GM23338 (cell line): Measurements from ENCODE around the gene OXCT2. TPM values are rescaled to one million over a fixed set of nuclear protein-coding genes. Genes with fewer than 3 reads are reported as not detected.
"Not testable (repeated sequence)": the region's sequence is repeated elsewhere in the genome, so short reads cannot be mapped to it uniquely, and the experiment has no call there.

Source experiments
- ATAC-seq: fragments of 200-7000 bp; cut with Tn5 transposase; 3 replicates; pipeline ENCODE4 v1.9.1; 2020
- DNase-seq: peaks from one replicate; pipeline ENCODE4 v3.0.0-alpha.2; 2015; ENCODE audit warnings: low spot score
- H2AFZ ChIP-seq: fragments of 200-600 bp; sonication (generic); 2 replicates; pipeline ENCODE4 v1.8.0; 2016; ENCODE audit warnings: antibody characterized with exemption, mild to moderate bottlenecking, moderate library complexity
- H3F3A ChIP-seq: fragments of 200-600 bp; sonication (generic); replicated peaks from 2 replicates; pipeline ENCODE4 v1.8.0; 2017; ENCODE audit warnings: antibody characterized with exemption, mixed run types, low read depth
- H3K27ac ChIP-seq: fragments of 200-600 bp; sonication (generic); 2 replicates; pipeline ENCODE4 v1.6.1; 2016; ENCODE audit warnings: low read depth
- H3K27me3 ChIP-seq: fragments of 200-600 bp; sonication (generic); 2 replicates; pipeline ENCODE4 v1.8.0; 2016; ENCODE audit warnings: mild to moderate bottlenecking, mixed run types, moderate library complexity; ENCODE audit not compliant: insufficient read depth
- H3K36me3 ChIP-seq: fragments of 200-600 bp; sonication (generic); 2 replicates; pipeline ENCODE4 v1.8.0; 2016; ENCODE audit warnings: mild to moderate bottlenecking; ENCODE audit not compliant: insufficient read depth
- H3K4me1 ChIP-seq: fragments of 200-600 bp; sonication (generic); 2 replicates; pipeline ENCODE4 v1.8.0; 2016; ENCODE audit warnings: mild to moderate bottlenecking, moderate library complexity; ENCODE audit not compliant: insufficient read depth
- H3K4me2 ChIP-seq: fragments of 200-600 bp; sonication (generic); 2 replicates; pipeline ENCODE4 v1.7.1; 2017; ENCODE audit warnings: mixed run types
- H3K4me3 ChIP-seq: fragments of 200-600 bp; sonication (generic); 2 replicates; pipeline ENCODE4 v1.6.1; 2016; ENCODE audit warnings: mixed run types
- H3K79me2 ChIP-seq: fragments of 200-600 bp; sonication (generic); replicated peaks from 2 replicates; pipeline ENCODE4 v1.8.0; 2017; ENCODE audit warnings: mild to moderate bottlenecking; ENCODE audit not compliant: insufficient read depth
- H3K9me2 ChIP-seq: fragments of 200-600 bp; sonication (generic); 2 replicates; pipeline ENCODE4 v1.8.0; 2017; ENCODE audit not compliant: insufficient read depth
- H4K20me1 ChIP-seq: fragments of 200-600 bp; sonication (generic); replicated peaks from 2 replicates; pipeline ENCODE4 v1.8.0; 2017; ENCODE audit warnings: mild to moderate bottlenecking; ENCODE audit not compliant: insufficient read depth
- H3K27ac Mint-ChIP-seq: 2 replicates; pipeline ENCODE4 v1.8.0; 2020; ENCODE audit warnings: inconsistent platforms, mild to moderate bottlenecking, moderate library complexity, mixed read lengths
- H3K27me3 Mint-ChIP-seq: 3 replicates; pipeline ENCODE4 v1.8.0; 2022; ENCODE audit warnings: low read depth, mild to moderate bottlenecking, moderate library complexity, mixed read lengths, inconsistent platforms; ENCODE audit not compliant: insufficient read depth, poor library complexity
- H3K36me3 Mint-ChIP-seq: 3 replicates; pipeline ENCODE4 v1.8.0; 2021; ENCODE audit warnings: low read depth, mild to moderate bottlenecking, inconsistent platforms, moderate library complexity, mixed read lengths
- H3K4me1 Mint-ChIP-seq: 3 replicates; pipeline ENCODE4 v1.8.0; 2020; ENCODE audit warnings: mild to moderate bottlenecking, inconsistent platforms, mixed read lengths
- H3K4me3 Mint-ChIP-seq: 3 replicates; pipeline ENCODE4 v1.8.0; 2021; ENCODE audit warnings: moderate library complexity, mild to moderate bottlenecking, inconsistent platforms, mixed read lengths
- H3K9me3 Mint-ChIP-seq: 3 replicates; pipeline ENCODE4 v1.8.0; 2020; ENCODE audit warnings: moderate library complexity, mild to moderate bottlenecking, inconsistent platforms, mixed read lengths
- POLR2AphosphoS5 ChIP-seq: IDR thresholded peaks from 2 replicates; pipeline ENCODE4 v1.6.1; 2016; ENCODE audit warnings: antibody characterized with exemption, low read depth
- ZNF114 ChIP-seq: fragments of 250-450 bp; sonication (Bioruptor Pico); IDR thresholded peaks from 2 replicates; pipeline ENCODE4 v1.5.0; 2020; ENCODE audit warnings: mild to moderate bottlenecking, moderate library complexity
- polyA plus RNA-seq: library from polyadenylated mRNA; unstranded; fragments of >200 nt; fragmentation: Nextera tagmentation; extraction: Ambion mirVana; gene quantifications from 2 replicates; pipeline ENCODE4 v1.2.1, GENCODE V29; 2016
- total RNA-seq: library from RNA; depleted of rRNA; stranded (reverse); fragments of >200 nt; shearing (Covaris generic); gene quantifications from 2 replicates; pipeline ENCODE4 v1.2.3, GENCODE V29; 2014
- TF ChIP-seq, protein P1 (sequence below): IDR thresholded peaks from one replicate; pipeline ENCODE4 v1.6.1; 2018; ENCODE audit warnings: antibody characterized with exemption; ENCODE audit not compliant: unreplicated experiment
- TF ChIP-seq, protein P2 (sequence below): fragments of 250-450 bp; sonication (Bioruptor Pico); IDR thresholded peaks from 2 replicates; pipeline ENCODE4 v1.5.0; 2020; ENCODE audit warnings: mild to moderate bottlenecking, moderate library complexity

The OXCT2 gene
- total and polyA plus RNA-seq, 2 experiments from 2014 or later = 1.4 to 2.8 TPM

DNA sequence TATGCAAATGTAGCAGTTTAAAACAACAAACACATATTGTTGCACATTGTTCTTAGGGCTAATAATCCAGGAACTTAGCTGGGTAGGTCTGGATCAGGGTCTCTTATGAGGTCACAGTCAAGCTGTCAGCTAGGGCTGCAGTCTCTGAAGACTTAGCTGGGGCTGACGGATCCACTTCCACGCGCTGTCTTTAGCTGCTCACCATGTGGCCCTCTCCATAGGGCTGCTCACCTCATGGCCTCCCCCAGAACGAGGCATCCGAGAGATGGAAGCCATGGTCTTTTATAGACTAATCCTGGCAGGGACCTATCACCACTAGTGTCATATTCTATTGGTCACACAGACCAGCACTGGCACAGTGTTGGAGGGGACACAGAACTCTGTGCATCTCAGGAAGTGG, 8.7 kb upstream of the OXCT2 start (continued):
- TF ChIP-seq, protein P1, sequence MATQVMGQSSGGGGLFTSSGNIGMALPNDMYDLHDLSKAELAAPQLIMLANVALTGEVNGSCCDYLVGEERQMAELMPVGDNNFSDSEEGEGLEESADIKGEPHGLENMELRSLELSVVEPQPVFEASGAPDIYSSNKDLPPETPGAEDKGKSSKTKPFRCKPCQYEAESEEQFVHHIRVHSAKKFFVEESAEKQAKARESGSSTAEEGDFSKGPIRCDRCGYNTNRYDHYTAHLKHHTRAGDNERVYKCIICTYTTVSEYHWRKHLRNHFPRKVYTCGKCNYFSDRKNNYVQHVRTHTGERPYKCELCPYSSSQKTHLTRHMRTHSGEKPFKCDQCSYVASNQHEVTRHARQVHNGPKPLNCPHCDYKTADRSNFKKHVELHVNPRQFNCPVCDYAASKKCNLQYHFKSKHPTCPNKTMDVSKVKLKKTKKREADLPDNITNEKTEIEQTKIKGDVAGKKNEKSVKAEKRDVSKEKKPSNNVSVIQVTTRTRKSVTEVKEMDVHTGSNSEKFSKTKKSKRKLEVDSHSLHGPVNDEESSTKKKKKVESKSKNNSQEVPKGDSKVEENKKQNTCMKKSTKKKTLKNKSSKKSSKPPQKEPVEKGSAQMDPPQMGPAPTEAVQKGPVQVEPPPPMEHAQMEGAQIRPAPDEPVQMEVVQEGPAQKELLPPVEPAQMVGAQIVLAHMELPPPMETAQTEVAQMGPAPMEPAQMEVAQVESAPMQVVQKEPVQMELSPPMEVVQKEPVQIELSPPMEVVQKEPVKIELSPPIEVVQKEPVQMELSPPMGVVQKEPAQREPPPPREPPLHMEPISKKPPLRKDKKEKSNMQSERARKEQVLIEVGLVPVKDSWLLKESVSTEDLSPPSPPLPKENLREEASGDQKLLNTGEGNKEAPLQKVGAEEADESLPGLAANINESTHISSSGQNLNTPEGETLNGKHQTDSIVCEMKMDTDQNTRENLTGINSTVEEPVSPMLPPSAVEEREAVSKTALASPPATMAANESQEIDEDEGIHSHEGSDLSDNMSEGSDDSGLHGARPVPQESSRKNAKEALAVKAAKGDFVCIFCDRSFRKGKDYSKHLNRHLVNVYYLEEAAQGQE = no peak

DNA sequence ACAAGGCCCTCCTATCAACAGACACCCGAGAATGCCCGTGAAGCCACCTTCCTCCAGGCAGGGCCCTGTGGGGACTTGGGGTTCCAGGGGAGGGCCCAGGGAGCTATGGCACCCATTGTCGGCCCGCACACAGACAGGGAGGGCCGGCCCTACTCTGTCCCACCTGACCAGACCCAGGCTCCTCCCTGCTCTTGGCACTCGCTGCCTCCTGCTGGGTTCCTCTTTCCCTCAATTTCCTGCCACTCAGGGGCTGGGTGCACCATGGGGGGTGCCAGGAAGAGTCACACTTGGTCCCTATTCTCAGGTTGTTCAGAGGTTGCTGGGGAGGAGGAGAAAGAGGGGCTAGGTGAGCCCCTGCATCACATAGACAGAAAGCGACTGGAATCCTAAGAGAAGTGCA, 8.0 kb upstream of the OXCT2 start:
- Mint-ChIP-seq H3K36me3 (no peaks in the 10 kb centered on the region), H3K27ac (no peak overlapping the region), H3K9me3 (no peaks in the 10 kb centered on the region), H3K4me1 (peaks cover 4% of the 10 kb centered on the region; the same call in 2 of the 3 replicates), H3K27me3 (peaks cover 17% of the 10 kb centered on the region), H3K4me3 (no peak overlapping the region)
- no peaks in the 10 kb centered on the region for H3K36me3 ChIP-seq
- no peaks in the 10 kb centered on the region for H3K79me2 ChIP-seq
- ATAC-seq = peak; percentile 28; the same call in 2 of the 3 replicates
- H3K27me3 ChIP-seq = peaks cover 18% of the 10 kb centered on the region
- no peak overlapping the region for H3K27ac ChIP-seq
- no peaks in the 10 kb centered on the region for H4K20me1 ChIP-seq
- no peak for TF ChIP-seq POLR2AphosphoS5
- TF ChIP-seq ZNF114 (CRISPR knock-in tag) = no peak
- TF ChIP-seq, protein P2, sequence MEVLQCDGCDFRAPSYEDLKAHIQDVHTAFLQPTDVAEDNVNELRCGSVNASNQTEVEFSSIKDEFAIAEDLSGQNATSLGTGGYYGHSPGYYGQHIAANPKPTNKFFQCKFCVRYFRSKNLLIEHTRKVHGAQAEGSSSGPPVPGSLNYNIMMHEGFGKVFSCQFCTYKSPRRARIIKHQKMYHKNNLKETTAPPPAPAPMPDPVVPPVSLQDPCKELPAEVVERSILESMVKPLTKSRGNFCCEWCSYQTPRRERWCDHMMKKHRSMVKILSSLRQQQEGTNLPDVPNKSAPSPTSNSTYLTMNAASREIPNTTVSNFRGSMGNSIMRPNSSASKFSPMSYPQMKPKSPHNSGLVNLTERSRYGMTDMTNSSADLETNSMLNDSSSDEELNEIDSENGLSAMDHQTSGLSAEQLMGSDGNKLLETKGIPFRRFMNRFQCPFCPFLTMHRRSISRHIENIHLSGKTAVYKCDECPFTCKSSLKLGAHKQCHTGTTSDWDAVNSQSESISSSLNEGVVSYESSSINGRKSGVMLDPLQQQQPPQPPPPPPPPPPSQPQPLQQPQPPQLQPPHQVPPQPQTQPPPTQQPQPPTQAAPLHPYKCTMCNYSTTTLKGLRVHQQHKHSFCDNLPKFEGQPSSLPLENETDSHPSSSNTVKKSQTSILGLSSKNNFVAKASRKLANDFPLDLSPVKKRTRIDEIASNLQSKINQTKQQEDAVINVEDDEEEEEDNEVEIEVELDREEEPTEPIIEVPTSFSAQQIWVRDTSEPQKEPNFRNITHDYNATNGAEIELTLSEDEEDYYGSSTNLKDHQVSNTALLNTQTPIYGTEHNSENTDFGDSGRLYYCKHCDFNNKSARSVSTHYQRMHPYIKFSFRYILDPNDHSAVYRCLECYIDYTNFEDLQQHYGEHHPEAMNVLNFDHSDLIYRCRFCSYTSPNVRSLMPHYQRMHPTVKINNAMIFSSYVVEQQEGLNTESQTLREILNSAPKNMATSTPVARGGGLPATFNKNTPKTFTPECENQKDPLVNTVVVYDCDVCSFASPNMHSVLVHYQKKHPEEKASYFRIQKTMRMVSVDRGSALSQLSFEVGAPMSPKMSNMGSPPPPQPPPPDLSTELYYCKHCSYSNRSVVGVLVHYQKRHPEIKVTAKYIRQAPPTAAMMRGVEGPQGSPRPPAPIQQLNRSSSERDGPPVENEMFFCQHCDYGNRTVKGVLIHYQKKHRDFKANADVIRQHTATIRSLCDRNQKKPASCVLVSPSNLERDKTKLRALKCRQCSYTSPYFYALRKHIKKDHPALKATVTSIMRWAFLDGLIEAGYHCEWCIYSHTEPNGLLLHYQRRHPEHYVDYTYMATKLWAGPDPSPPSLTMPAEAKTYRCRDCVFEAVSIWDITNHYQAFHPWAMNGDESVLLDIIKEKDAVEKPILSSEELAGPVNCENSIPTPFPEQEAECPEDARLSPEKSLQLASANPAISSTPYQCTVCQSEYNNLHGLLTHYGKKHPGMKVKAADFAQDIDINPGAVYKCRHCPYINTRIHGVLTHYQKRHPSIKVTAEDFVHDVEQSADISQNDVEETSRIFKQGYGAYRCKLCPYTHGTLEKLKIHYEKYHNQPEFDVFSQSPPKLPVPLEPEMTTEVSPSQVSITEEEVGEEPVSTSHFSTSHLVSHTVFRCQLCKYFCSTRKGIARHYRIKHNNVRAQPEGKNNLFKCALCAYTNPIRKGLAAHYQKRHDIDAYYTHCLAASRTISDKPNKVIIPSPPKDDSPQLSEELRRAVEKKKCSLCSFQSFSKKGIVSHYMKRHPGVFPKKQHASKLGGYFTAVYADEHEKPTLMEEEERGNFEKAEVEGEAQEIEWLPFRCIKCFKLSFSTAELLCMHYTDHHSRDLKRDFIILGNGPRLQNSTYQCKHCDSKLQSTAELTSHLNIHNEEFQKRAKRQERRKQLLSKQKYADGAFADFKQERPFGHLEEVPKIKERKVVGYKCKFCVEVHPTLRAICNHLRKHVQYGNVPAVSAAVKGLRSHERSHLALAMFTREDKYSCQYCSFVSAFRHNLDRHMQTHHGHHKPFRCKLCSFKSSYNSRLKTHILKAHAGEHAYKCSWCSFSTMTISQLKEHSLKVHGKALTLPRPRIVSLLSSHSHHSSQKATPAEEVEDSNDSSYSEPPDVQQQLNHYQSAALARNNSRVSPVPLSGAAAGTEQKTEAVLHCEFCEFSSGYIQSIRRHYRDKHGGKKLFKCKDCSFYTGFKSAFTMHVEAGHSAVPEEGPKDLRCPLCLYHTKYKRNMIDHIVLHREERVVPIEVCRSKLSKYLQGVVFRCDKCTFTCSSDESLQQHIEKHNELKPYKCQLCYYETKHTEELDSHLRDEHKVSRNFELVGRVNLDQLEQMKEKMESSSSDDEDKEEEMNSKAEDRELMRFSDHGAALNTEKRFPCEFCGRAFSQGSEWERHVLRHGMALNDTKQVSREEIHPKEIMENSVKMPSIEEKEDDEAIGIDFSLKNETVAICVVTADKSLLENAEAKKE = no peak
- H3K4me2 ChIP-seq = no peak overlapping the region
- no peaks in the 10 kb centered on the region for H3F3A ChIP-seq
- H3K4me1 ChIP-seq = no peaks in the 10 kb centered on the region
- no peak overlapping the region for H3K4me3 ChIP-seq
- DNase-seq = no peak
- no peaks in the 10 kb centered on the region for H3K9me2 ChIP-seq
- no peak overlapping the region for H2AFZ ChIP-seq

DNA sequence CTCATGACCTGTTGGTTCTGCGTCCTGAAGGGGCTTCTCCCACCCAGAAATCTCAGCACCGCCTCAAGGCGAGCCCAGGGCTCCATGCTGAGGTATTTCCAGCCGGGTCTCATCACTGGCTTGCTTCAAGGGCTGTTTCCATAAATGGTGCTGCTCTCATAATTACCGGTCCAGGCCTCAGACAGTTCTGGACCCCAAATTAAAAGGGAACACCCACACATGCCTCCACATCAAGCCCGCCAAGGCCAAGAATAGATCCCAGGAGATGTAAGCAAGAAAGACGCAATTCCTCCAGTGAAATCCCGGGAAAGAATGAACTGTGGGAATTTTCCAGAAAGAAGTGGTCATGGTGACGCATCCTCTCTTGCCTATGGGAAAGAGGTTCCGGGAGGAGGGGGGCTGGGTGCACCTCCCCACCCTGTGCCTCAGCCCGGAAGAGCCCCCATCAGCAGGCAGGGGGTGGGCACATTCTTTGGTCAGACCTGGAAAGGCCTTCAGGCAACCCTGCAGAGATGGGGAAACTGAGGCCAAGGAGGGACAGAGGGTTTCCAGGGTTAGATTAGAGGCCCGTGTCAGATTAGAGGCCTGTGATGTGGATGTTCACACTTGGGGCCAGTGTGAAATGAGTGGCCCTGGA, 7.4 kb upstream of the OXCT2 start:
- H3F3A ChIP-seq, H3K4me3 ChIP-seq, H3K9me3 Mint-ChIP-seq, DNase-seq, H3K4me3 Mint-ChIP-seq, H3K4me1 Mint-ChIP-seq, H3K4me2 ChIP-seq, H3K79me2 ChIP-seq, H3K4me1 ChIP-seq, H3K36me3 Mint-ChIP-seq, H3K27ac ChIP-seq, ATAC-seq, H3K27ac Mint-ChIP-seq, H3K9me2 ChIP-seq, H4K20me1 ChIP-seq, H2AFZ ChIP-seq, H3K36me3 ChIP-seq: not testable (repeated sequence)
- H3K27me3 Mint-ChIP-seq = peaks cover 14% of the 10 kb centered on the region
- H3K27me3 ChIP-seq = peaks cover 17% of the 10 kb centered on the region

DNA sequence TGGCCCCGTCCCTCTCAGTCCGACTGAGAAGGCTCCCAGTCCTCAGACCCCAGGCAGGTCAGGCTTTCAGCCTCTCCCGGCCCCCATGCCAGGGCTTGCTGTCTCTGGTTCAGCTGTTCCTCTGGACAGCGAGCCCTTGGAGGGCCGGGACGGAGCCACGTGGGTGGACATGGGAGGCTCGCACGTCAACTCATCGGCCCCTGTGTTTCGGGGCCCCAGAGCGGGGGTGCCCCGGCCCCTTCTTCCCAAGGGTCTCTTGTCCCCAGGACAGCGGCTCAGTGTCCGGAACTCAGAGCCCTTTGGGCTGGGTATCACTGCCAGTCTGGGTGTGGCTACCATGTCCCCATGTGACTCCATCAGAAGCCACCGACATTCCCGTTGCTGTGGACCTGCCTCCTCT, 6.7 kb upstream of the OXCT2 start:
- H3K4me2 ChIP-seq, H3F3A ChIP-seq, H2AFZ ChIP-seq, H3K4me1 Mint-ChIP-seq, H3K79me2 ChIP-seq, H3K36me3 Mint-ChIP-seq, H3K4me1 ChIP-seq, ATAC-seq, H3K4me3 Mint-ChIP-seq, H3K9me2 ChIP-seq, H3K9me3 Mint-ChIP-seq, H3K4me3 ChIP-seq, H3K27ac Mint-ChIP-seq, H3K27ac ChIP-seq, H3K36me3 ChIP-seq, H4K20me1 ChIP-seq, H3K27me3 Mint-ChIP-seq, DNase-seq: not testable (repeated sequence)
- peaks cover 10% of the 10 kb centered on the region for H3K27me3 ChIP-seq
